NOMO-1 treated with dmso at 0.1 percent for 144 hours (cell line): Measurements from ENCODE around the gene FUT3.
A peak's percentile ranks its signal among the peaks of the same experiment; 100 is the strongest.
"Not testable (repeated sequence)": the region's sequence is repeated elsewhere in the genome, so short reads cannot be mapped to it uniquely, and the experiment has no call there.

Experiments used
- DNase-seq: peaks from one replicate; lab custom pipeline; 2025; ENCODE audit not compliant: unreplicated experiment; lab: John Stamatoyannopoulos, UW

FUT3 gene

DNA sequence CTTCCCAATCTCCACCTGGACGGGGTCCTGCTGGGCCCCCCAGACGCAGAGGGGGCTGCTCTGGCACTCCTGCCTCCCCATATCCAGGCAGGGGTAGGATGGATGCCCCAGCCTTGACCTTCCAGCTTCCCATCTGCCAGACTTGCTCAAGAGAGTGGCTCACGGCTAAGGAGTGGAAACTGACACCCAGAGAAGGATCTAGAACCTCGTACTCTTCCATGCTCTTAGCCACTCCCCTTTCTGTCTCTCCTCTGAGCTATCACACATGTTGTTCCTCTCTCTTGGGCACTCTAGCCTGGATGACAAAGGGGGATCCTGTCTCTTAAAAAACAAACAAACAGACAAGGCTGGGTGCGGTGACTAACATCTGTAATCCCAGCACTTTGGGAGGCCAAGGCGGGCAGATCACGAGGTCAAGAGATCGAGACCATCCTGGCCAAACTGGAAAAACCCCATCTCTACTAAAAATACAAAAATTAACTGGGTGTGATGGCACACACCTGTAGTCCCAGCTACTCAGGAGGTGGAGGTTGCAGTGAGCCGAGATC, 31.2 kb upstream of the FUT3 start:
- no peak for DNase-seq

DNA sequence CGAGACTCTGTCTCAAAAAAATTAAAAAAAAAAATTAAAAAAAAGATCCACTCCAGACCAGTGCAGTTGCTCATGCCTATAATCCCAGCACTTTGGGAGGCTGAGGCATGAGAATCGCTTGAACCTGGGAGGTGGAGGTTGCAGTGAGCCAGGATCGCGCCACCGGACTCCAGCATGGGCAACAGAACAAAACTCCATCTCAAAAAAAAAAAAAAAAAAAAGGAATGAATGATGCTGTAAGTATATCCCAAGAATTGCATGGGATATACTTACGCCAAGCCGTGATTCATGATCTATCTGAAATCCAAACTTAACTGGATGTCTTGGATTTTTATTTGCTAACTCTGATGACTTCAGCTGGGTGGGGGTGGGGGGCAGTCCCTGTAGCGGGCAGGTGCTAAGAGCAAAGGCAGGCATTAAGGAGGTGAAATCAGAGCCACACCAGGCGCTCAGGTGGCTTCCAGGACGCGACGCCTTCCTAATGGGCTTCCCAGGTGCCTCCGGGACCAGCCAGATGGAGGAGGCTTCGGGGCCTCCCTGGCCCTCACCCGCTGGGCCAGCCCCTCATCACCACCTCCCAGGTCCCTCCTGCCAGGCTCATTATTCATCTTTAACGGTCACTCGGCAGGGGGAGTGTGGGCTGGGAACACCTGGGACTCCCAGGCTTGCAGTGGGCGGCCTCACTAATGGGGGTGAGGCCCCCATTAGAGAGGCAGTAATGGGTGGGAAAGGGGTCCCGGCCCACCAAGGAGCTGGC, 30.5 kb upstream of the FUT3 start:
- DNase-seq: no peak

DNA sequence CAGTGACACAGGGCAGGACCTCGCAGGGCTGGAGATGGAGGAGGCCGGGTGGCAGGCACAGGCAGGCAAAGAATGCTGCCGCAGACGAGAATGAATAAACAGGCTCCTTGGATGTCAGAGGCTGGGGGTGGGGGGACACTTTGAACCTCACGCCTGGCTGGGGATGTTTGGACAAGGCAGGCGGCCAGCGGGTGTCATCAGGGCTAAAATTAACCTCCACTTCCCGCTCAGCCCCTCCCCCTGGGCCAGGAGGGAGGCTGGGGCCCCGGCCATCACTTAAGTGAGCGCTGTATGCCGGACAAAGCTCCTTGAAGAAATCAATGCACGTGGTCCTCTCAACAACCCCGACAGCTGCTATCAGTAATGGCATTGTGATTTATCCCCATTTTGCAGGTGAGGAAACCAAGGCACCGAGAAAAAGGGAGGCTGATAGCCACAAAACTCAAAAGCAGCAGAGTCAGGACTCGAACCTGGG, 29.4 kb upstream of the FUT3 start:
- no peak for DNase-seq

DNA sequence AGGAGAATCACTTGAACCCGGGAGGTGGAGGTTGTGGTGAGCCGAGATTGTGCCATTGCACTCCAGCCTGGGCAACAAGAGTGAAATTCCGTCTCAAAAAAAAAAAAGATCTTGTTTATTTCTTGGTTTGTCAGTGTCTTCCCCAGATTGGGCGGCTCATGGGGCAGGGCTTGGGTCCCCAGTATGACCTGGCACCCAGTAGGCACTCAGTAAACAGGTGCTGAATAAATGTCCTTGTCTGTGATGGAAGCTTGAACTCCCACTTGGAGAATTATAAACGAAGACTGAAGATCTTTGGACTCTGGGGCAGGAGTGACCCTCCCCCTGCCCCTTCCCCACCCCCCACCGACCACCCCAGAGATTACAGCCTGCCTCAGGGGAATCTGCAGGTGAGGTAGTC, 28.9 kb upstream of the FUT3 start:
- DNase-seq: no peak

DNA sequence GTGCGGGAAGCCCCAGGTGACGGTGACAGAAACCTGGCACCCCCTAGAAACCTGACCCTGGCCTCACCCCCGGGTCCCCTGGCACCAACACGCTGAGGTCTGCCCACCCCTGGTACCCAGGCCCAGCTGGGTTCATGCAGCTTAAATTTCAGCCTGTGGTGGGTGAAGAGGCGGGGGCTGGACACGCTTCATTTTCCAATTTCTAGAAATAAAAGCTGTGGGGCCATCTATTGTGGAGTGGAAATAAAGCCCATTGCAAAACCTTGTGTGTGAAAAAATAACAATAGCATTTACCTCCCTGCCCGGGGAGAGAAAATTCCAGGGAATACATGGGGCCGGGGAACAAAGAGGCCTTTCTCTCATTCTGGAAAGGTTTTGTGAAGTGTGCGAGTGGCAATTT, 26.6 kb upstream of the FUT3 start:
- no peak for DNase-seq

DNA sequence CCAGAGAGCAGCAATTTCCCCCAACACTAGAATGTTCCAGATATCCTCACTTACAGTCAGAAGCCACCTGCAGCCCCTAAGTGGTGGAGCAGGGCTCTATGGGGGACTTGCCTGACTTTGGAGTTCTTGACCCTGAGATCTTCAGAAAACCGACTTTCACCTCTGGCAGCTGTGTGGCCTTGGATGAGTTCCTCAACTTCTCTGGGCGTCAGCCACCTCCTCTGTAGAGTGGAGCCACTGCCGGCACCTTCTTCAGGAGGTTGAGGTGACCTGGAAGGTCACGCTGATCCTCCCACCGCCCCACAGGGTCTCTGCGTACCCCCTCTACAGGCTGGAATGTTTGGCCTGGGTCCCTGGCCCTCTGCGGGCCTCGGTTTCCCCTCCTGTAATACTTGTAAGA, 26.2 kb upstream of the FUT3 start:
- DNase-seq: no peak

DNA sequence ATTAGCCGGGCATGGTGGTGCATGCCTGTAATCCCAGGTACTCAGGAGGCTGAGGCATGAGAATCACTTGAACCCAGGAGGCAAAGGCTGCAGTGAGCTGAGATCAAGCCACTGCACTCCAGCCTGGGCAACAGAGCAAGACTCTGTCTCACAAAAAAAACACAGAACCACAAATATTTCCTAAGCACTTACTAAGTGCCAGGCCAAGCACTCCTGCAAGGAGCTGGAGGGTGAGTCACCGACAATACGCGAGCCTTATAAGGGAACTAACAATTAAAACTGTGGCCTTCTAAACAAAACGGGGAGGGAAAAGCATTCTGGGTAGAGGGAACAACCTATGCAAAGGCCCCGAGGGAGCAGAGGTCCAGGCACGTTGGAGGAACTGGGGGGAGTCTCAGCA, 23.2 kb upstream of the FUT3 start:
- DNase-seq: peak; percentile 31

DNA sequence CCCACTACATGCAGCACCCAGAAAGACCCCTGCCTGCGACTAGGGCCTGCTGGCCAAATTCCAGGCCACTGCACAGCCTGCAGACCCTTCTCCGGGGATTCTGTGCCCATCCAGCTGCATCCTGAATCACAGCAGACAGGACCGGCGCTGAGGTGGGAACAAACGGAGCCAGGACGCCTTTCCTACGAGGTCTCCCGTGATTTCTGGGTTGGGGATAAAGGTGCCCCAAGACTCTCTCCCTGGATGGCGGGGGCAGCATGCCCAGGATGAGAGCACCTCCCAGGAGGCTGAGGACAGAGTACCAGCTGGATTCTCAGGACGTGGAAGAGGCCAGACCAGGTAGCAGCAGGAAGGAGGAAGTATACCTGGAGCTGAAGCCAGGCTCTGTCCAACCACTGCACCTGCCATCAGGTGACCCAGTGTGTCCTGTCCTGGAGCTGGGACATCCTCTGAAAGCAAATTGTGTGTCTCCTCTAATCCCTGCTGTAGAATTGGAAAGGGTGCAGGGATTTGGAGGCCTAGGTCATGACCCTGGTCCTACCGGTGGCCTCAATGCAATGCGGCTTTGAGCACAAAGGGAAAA, 22.5 kb upstream of the FUT3 start:
- DNase-seq: no peak

DNA sequence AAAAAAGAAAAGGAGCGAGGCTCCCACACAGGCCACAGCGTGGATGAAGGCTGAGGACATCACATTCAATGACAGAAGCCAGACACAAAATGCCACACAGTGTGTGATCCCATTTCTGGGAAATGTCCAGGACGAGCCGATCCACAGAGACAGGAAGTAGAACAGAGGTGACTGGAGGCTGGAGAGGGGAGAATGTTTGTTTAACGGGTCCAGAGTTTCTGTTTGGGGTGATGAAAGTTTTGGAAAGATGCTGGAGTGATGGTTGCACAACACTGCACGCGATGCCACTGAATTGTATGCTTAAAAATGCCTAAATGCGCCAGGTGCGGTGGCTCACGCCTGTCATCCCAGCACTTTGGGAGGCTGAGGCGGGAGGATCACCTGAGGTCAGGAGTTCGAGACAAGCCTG, 19.7 kb upstream of the FUT3 start:
- no peak for DNase-seq

DNA sequence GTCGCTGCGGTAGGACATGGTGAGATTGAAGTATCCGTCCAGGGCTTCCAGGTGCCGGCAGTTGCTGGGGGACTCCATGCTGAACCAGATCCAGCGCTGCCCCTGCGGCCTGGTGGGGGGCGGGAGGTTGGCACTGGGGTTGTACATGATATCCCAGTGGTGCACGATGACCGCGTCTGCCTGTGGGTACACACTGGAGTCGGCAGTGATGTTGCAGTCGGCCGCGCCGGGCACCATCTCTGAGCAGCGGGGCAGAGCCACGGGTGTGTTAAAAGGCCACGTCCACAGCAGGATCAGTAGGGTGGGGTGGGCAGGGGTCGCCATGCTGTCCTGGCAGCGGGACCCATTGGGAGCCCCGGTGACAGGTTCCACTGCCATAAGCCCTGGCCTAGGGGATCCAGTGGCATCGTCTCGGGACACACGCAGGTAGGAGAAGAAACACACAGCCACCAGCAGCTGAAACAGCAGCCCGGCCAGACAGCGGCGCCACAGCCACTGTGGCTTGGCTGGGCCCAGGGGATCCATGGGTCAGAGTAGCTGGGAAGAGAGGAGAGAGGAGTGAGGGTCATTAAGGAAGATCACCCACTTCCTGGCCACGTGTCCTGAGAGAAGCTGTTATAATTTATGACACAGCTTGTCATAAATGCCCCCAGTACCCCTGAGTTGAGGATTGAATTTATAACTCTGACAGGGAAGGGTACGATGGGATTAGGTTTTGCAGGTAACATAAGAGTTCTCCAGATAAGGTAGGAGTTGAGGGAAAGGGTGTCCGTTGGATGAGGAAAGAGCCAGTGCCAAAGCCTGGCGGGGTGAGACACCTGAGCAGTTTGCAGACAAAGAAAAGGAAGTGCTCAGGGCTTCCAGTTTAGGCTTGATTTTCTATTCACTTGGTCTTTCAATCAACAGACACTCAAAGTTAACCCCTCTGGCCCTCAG, 16.2 kb upstream of the FUT3 start:
- DNase-seq: no peak

DNA sequence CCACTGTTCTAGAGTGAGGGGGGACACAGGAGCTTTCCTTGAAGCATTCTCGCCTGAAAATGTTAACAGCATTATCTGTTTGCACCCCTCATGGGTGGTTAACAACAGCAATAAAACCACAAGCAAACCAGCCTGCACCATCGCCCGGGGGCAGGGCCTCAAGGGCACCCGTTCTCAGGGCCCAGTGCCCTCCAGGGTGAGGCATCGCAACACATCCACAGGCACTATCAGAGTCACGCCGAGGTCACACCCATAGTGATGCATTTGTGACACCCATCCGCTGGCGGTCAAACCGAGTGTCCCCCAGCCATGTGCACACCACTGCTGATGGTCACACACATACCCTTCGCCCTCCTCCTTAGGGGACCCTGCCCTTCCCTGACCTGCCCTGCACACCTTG, 14.5 kb upstream of the FUT3 start:
- no peak for DNase-seq

DNA sequence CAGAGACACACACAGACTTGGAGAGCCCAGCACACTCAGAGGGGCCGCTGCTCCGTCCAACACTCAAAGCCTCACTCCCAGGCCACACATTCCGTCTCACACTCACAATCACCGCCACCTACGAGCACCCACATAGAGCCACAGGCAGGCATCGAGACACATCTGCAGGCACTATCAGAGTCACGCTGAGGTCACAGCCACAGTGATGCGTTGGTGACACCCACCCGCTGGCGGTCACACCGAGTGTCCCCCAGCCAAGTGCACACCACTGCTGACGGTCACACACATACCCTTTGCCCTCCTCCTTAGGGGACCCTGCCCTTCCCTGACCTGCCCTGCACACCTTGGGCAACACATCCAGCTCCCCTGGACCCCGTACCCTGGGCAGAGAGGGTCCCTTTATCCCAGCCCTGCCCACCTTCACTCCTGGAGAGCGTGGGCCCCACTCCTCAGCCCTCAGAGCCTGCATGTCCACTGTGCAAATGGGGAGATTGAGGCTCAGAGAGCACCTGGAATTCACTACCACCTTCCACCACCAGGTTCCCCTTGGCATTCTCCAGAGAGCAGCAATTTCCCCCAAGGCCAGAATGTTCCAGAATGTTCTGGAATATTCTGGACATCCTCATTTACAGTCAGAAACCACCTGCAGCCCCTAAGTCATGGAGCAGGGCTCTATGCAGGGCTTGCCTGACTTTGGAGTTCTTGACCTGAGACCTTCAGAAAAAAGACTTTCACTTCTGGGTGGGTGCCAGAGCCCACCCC, 13.7 kb upstream of the FUT3 start:
- no peak for DNase-seq

DNA sequence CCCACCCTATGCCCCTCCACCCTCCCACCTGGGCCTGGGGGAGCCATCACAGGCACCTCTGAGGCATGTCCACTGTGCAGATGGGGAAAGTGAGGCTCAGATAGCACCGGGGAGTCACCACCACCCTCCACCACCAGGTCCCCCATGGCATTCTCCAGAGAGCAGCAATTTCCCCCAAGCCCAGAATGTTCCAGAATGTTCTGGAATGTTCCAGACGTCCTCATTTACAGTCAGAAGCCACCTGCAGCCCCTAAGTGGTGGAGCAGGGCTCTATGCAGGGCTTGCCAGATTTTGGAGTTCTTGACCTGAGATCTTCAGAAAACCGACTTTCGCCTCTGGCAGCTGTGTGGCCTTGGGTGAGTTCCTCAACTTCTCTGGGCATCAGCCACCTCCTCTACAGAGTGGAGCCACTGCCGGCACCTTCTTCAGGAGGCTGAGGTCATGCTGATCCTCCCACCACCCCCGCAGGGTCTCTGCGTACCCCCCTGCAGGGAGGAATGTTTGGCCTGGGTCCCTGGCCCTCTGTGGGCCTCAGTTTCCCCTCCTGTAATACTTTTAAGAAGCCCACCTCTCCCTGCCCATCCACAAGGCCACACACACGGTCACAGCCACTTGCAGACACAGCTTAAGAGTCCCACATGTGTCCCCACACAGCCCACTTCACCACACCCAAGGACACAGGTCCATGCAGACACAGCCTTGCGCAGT, 12.9 kb upstream of the FUT3 start:
- DNase-seq: no peak

DNA sequence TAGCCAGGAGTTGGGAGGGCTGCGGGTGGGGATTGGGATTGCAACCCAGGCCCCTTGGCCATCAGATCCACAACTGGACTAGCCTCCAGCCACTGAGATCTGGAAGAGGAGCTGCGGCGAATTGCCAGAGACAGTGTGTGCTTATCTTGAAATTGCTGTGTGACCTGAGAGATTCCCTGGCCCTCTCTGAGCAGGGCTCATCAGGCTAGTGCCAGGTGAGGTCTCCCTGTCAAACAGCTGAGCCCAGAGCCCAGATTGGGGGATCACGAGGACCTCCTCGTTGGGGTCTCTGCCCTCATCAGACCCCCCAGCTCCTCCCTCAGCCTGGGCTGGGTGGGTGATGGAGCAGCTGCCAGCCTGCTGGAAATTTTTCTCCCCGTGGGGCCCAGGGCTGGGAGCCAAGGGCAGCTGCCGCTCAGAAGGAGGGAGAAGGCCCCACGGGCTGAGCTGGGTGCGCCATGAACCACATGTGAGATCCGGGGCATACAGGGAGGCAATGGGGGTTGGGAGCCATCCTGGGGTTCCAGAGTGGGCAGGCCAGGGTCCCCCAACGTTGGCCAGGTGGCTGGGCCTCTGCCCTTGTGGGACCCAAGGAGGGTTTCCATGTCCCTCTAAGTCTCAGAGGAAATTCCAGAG, 11.9 kb upstream of the FUT3 start:
- no peak for DNase-seq

DNA sequence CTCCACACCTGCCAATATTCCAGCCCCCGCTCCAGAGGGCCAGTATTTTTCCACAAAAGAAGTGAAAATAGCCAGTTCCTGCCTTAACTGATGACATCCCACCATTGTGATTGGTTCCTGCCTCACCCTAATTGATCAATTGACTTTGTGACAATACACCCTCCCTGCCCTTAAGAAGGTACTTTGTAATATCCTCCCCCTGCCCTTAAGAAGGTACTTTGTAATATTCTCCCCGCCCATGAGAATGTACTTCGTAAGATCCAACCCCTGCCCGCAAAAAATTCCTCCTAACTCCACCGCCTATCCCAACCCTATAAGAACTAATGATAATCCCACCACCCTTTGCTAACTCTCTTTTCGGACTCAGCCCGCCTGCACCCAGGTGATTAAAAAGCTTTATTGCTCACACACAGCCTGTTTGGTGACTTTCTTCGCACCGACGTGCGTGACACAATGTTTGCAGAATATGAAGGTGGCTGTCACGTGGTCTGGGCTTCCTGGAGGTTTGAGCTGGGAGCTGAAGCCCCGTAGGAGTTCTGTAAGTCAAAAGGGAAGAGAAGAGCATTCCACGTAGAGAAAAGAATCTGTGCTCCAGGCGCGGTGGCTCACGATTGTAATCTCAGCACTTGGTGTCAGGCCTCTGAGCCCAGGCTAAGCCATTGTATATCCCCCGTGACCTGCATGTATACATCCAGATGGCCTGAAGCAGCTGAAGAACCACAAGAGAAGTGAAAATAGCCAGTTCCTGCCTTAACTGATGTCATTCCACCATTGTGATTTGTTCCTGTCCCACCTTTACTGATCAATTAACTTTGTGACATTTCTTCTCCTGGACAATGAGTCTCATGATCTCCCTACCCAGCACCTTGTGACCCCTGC, 6.2 kb upstream of the FUT3 start:
- no peak for DNase-seq

DNA sequence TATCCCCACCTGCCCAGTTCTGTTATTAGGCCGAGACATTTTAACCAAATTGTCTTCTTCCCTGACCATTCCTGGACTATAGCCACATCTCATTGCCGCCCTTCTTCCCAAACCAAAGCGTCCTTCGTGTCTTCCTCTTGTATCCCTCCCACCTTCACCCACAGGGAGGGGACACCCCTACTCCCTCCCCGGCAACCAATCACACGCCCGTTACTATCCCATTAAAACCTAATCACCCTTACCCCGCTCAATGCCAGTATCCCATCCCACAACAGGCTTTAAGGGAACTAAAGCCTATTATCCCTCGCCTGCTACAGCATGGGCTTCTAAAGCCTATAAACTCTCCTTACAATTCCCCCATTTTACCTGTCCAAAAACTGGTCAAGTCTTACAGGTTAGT, 3.9 kb upstream of the FUT3 start:
- not testable (repeated sequence) for DNase-seq

DNA sequence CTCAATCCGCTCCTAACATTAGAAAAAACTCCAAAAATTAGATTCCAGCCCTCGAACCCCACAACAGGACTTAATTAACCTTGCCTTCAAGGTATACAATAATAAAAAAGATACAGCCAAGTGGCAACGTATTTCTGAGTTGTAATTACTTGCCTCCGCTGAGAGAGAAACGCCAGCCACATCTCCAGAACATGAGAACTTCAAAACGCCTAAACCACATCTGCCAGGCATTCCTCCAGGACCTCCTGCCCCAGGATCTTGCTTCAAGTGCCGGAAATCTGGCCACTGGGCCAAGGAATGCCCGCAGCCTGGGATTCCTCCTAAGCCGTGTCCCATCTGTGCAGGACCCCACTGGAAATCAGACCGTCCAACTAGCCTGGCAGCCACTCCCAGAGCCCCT, 2.9 kb upstream of the FUT3 start:
- DNase-seq: not testable (repeated sequence)

DNA sequence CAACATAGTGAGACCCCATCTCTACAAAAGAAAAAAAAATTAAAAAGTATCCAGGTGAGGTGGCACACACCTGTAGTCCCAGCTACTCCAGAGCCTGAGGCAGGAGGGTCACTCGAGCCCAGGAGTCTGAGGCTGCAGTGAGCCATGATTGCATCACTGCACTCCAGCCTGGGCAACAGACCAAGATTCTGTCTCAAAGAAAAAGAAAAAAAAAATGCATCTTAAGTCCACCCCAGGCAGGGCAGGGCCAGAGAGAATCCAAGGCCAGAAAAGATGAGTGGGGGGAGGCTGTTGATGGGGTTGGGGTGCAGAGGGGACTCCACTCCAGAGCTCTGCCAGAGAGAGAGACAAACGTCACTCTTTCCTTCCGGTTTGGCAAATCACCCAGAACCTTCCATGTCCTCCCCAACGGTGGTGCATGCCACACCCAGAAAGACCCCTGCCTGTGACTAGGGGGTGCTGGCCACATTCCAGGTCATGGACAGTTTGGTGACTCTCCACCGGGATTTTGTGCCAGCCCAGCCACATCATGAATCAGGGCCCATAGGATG, 431 bp downstream of the FUT3 start:
- no peak for DNase-seq
